ENCODE measurements around the gene IQCE. TPM values are rescaled to one million over a fixed set of nuclear protein-coding genes. Genes with fewer than 3 reads are reported as not detected.

IQCE gene
- total RNA-seq, 1 donor from 2014 or later = 25.7 TPM

- no peaks in the 10 kb centered on the region for H3K36me3 Mint-ChIP-seq
- DNase-seq (ENCODE audit: extremely low spot score, unreplicated experiment) = no peak
These were observed 35.3 kb upstream of the IQCE start for GRCh38 chr7:2523461-2523936.

GRCh38 chr7:2523941-2524807 is 34.6 kb upstream of the IQCE start:
- Mint-ChIP-seq H3K9me3 (no peaks in the 10 kb centered on the region), H3K27me3 (peaks cover 20% of the 10 kb centered on the region), H3K27ac (no peak overlapping the region), H3K4me3 (no peak overlapping the region), H3K4me1 (ENCODE audit: unreplicated experiment) (peaks cover 20% of the 10 kb centered on the region), H3K36me3 (no peaks in the 10 kb centered on the region)
- no peak for TF ChIP-seq CTCF (conservative IDR thresholded peaks at IDR 0.05)
- DNase-seq (ENCODE audit: extremely low spot score, unreplicated experiment) = no peak

More at GRCh38 chr7:2523461-2523936, 35.3 kb upstream of the IQCE start:
- peak overlapping the region; percentile 85 for H3K27ac Mint-ChIP-seq
- TF ChIP-seq CTCF (conservative IDR thresholded peaks at IDR 0.05) = no peak
- peak overlapping the region; percentile 81 for H3K4me3 Mint-ChIP-seq
- H3K27me3 Mint-ChIP-seq = peaks cover 21% of the 10 kb centered on the region
- H3K9me3 Mint-ChIP-seq = no peaks in the 10 kb centered on the region
- H3K4me1 Mint-ChIP-seq (ENCODE audit: unreplicated experiment) = peaks cover 20% of the 10 kb centered on the region

GRCh38 chr7:2524808-2525657 is 33.7 kb upstream of the IQCE start:
- Mint-ChIP-seq H3K27me3 (peaks cover 20% of the 10 kb centered on the region), H3K27ac (no peak overlapping the region), H3K9me3 (no peaks in the 10 kb centered on the region), H3K36me3 (no peaks in the 10 kb centered on the region), H3K4me1 (ENCODE audit: unreplicated experiment) (peaks cover 20% of the 10 kb centered on the region), H3K4me3 (no peak overlapping the region)
- DNase-seq (ENCODE audit: extremely low spot score, unreplicated experiment) = no peak
- no peak for TF ChIP-seq CTCF (conservative IDR thresholded peaks at IDR 0.05)

GRCh38 chr7:2525658-2526630 is 32.8 kb upstream of the IQCE start:
- no peak overlapping the region for H3K4me3 Mint-ChIP-seq
- H3K27ac Mint-ChIP-seq = no peak overlapping the region
- peaks cover 11% of the 10 kb centered on the region for H3K27me3 Mint-ChIP-seq
- no peak for TF ChIP-seq CTCF (conservative IDR thresholded peaks at IDR 0.05)
- H3K4me1 Mint-ChIP-seq (ENCODE audit: unreplicated experiment) = peaks cover 16% of the 10 kb centered on the region
- DNase-seq (ENCODE audit: extremely low spot score, unreplicated experiment) = no peak
- H3K9me3 Mint-ChIP-seq = no peaks in the 10 kb centered on the region
- H3K36me3 Mint-ChIP-seq = no peaks in the 10 kb centered on the region
